OCI-LY1 (cell line): Measurements from ENCODE around the gene GPR27.

Experiments
- H2AFZ ChIP-seq: fragments of 200-600 bp; sonication (generic), shearing (Covaris generic); 2 replicates; pipeline ENCODE4 v1.6.0; 2014; ENCODE audit warnings: antibody characterized with exemption, mild to moderate bottlenecking, low read length
- H3F3A ChIP-seq: fragments of 200-600 bp; sonication (generic), shearing (Covaris generic); 2 replicates; pipeline ENCODE4 v1.6.0; 2014; ENCODE audit warnings: mild to moderate bottlenecking, antibody characterized with exemption, low read length, moderate library complexity; ENCODE audit not compliant: insufficient read depth
- H3K27ac ChIP-seq: fragments of 200-600 bp; sonication (generic); 2 replicates; pipeline ENCODE4 v1.5.1; 2014; ENCODE audit warnings: low read length, mixed run types, mild to moderate bottlenecking, low read depth; ENCODE audit not compliant: poor library complexity, severe bottlenecking
- H3K27me3 ChIP-seq: fragments of 200-600 bp; sonication (generic); 2 replicates; pipeline ENCODE4 v1.6.0; 2014; ENCODE audit warnings: antibody characterized with exemption, mild to moderate bottlenecking, low read length, moderate library complexity; ENCODE audit not compliant: insufficient read depth
- H3K36me3 ChIP-seq: fragments of 200-600 bp; sonication (generic); 2 replicates; pipeline ENCODE4 v1.6.1; 2014; ENCODE audit warnings: mild to moderate bottlenecking, antibody characterized with exemption, low read length, moderate library complexity, mixed read lengths; ENCODE audit not compliant: insufficient read depth
- H3K4me1 ChIP-seq: fragments of 200-600 bp; sonication (generic); 2 replicates; pipeline ENCODE4 v1.5.1; 2014; ENCODE audit warnings: mild to moderate bottlenecking, low read length, moderate library complexity; ENCODE audit not compliant: insufficient read depth, severe bottlenecking
- H3K4me2 ChIP-seq: fragments of 200-600 bp; sonication (generic), shearing (Covaris generic); 2 replicates; pipeline ENCODE4 v1.6.1; 2014; ENCODE audit warnings: low read length
- H3K4me3 ChIP-seq: fragments of 200-600 bp; sonication (generic); 2 replicates; pipeline ENCODE4 v1.5.1; 2014; ENCODE audit warnings: low read length, low read depth, mild to moderate bottlenecking, mixed read lengths; ENCODE audit not compliant: poor library complexity, severe bottlenecking
- H3K79me2 ChIP-seq: fragments of 200-600 bp; shearing (Covaris generic); 2 replicates; pipeline ENCODE4 v1.6.1; 2016; ENCODE audit warnings: mixed run types, low read length, mixed read lengths; ENCODE audit not compliant: insufficient read depth
- H3K9ac ChIP-seq: fragments of 200-600 bp; sonication (generic), shearing (Covaris generic); 2 replicates; pipeline ENCODE4 v1.6.1; 2014; ENCODE audit warnings: mild to moderate bottlenecking, low read length, mixed read lengths
- H3K9me2 ChIP-seq: fragments of 200-600 bp; sonication (generic), shearing (Covaris generic); 2 replicates; pipeline ENCODE4 v1.6.1; 2014; ENCODE audit warnings: low read depth, mild to moderate bottlenecking, low read length, mixed read lengths
- H3K9me3 ChIP-seq: fragments of 200-600 bp; shearing (Covaris generic); 2 replicates; pipeline ENCODE4 v1.6.1; 2014; ENCODE audit warnings: low read length, mixed read lengths
- H4K20me1 ChIP-seq: fragments of 200-600 bp; sonication (generic), shearing (Covaris generic); 2 replicates; pipeline ENCODE4 v1.6.0; 2016; ENCODE audit warnings: mild to moderate bottlenecking, low read length; ENCODE audit not compliant: insufficient read depth
- EZH2 ChIP-seq: fragments of 200-600 bp; sonication (generic), shearing (Covaris generic); IDR thresholded peaks from 2 replicates; pipeline ENCODE4 v1.8.0; 2017; ENCODE audit warnings: borderline replicate concordance, mixed run types, mild to moderate bottlenecking, antibody characterized with exemption, low read length, moderate library complexity, mixed read lengths
- TF ChIP-seq, protein P1 (sequence below): fragments of 200-600 bp; sonication (generic), shearing (Covaris generic); IDR thresholded peaks from 2 replicates; pipeline ENCODE4 v1.5.1; 2017; ENCODE audit warnings: mild to moderate bottlenecking, antibody characterized with exemption, low read length, moderate library complexity, mixed read lengths

Gene GPR27

GRCh38 chr3:71724584-71725270, 28.9 kb upstream of the GPR27 start:
- Histone ChIP-seq H3K9me3 (no peaks in the 10 kb centered on the region), H3K4me3 (peak overlapping the region; percentile 56), H4K20me1 (no peaks in the 10 kb centered on the region), H3K4me2 (peak overlapping the region; percentile 63), H3K79me2 (no peaks in the 10 kb centered on the region), H3F3A (no peaks in the 10 kb centered on the region), H3K27me3 (no peaks in the 10 kb centered on the region), H3K9ac (no peak overlapping the region), H3K9me2 (no peaks in the 10 kb centered on the region), H3K36me3 (no peaks in the 10 kb centered on the region), H3K27ac (no peak overlapping the region), H3K4me1 (peaks cover 12% of the 10 kb centered on the region), H2AFZ (no peak overlapping the region)
- TF ChIP-seq EZH2, result no peak
- TF ChIP-seq, protein P1, sequence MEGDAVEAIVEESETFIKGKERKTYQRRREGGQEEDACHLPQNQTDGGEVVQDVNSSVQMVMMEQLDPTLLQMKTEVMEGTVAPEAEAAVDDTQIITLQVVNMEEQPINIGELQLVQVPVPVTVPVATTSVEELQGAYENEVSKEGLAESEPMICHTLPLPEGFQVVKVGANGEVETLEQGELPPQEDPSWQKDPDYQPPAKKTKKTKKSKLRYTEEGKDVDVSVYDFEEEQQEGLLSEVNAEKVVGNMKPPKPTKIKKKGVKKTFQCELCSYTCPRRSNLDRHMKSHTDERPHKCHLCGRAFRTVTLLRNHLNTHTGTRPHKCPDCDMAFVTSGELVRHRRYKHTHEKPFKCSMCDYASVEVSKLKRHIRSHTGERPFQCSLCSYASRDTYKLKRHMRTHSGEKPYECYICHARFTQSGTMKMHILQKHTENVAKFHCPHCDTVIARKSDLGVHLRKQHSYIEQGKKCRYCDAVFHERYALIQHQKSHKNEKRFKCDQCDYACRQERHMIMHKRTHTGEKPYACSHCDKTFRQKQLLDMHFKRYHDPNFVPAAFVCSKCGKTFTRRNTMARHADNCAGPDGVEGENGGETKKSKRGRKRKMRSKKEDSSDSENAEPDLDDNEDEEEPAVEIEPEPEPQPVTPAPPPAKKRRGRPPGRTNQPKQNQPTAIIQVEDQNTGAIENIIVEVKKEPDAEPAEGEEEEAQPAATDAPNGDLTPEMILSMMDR, result no peak

GRCh38 chr3:71725271-71725991, 28.2 kb upstream of the GPR27 start, which contains the start of gene EIF4E3:
Gene EIF4E3, minus strand, starts transcription at chr3:71725402. Its CDS starts 35 bp downstream, at chr3:71725367.
- Histone ChIP-seq H3K79me2 (no peaks in the 10 kb centered on the region), H3K27me3 (no peaks in the 10 kb centered on the region), H4K20me1 (no peaks in the 10 kb centered on the region), H3K27ac (no peak within 1 kb of the TSS), H3K4me3 (peak within 1 kb of the TSS; percentile 56), H2AFZ (no peak within 1 kb of the TSS), H3K9ac (peak within 1 kb of the TSS; percentile 22; the same call in 1 of the 2 replicates), H3K9me2 (no peaks in the 10 kb centered on the region), H3K9me3 (no peaks in the 10 kb centered on the region), H3K4me2 (peak within 1 kb of the TSS; percentile 63), H3K36me3 (no peaks in the 10 kb centered on the region), H3F3A (no peaks in the 10 kb centered on the region), H3K4me1 (peaks cover 12% of the 10 kb centered on the region)
- TF ChIP-seq, protein P1, result no peak
- no peak for TF ChIP-seq EZH2

- Histone ChIP-seq H3K4me1 (peaks cover 12% of the 10 kb centered on the region), H3K4me3 (no peak overlapping the region), H3K9ac (no peak overlapping the region), H3K9me3 (no peaks in the 10 kb centered on the region), H3K36me3 (no peaks in the 10 kb centered on the region), H3F3A (no peaks in the 10 kb centered on the region), H2AFZ (no peak overlapping the region), H3K79me2 (no peaks in the 10 kb centered on the region), H3K27ac (no peak overlapping the region), H3K4me2 (no peak overlapping the region), H3K9me2 (no peaks in the 10 kb centered on the region), H4K20me1 (no peaks in the 10 kb centered on the region), H3K27me3 (no peaks in the 10 kb centered on the region)
- TF ChIP-seq, protein P1, result no peak
- no peak for TF ChIP-seq EZH2
These were observed 27.5 kb upstream of the GPR27 start for GRCh38 chr3:71726146-71726545.
